Testis (tissue), 2 donors: ENCODE measurements around the gene TMEM100.

Source experiments
- POLR2A ChIP-seq: fragments of 450-650 bp; IDR thresholded peaks from one replicate; pipeline ENCODE4 v1.6.1; 2017; ENCODE audit warnings: antibody characterized with exemption, mild to moderate bottlenecking, moderate library complexity
- TF ChIP-seq, protein P1 (sequence below), 3 experiments: fragments of 450-650 bp in 2 of 3; fragments of 200-600 bp in 1 of 3; sonication (generic) in 1 of 3; IDR thresholded peaks; one replicate each; pipeline ENCODE4 v1.5.1; 2016 to 2019; ENCODE audit warnings: antibody characterized with exemption in 3 of 3, mild to moderate bottlenecking in 2 of 3, moderate library complexity in 1 of 3

DNA sequence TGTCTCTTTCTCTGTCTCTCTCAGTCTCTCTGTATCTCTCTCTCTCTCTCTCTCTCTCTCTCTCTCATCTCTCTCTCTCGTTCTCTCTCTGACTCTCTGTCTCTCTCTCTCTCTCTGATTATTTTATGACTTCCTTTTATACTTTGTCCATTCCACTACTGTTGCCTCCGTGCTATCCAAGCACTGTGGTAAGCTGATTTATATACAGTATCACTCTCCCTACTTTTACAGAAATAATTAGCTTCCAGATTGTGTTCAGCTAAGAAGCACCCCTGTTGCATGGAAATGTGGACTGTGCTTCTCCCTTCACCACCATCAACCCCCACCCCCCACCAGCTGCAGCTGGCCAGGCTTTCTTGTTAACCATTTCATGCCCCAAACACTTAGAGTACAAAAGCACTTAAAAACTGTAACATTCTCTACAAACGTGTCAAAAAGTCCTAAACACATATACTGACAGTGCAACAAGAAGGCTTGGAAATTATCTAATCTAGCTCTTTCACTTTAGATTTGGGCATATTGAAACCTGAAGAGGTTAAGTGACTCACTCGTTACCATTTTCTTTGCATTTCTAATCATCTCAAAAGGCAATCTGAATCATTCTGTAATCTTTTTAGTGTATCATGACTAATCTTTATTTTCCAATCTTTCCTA lies 11.6 kb upstream of the TMEM100 start:
- TF ChIP-seq, protein P1, sequence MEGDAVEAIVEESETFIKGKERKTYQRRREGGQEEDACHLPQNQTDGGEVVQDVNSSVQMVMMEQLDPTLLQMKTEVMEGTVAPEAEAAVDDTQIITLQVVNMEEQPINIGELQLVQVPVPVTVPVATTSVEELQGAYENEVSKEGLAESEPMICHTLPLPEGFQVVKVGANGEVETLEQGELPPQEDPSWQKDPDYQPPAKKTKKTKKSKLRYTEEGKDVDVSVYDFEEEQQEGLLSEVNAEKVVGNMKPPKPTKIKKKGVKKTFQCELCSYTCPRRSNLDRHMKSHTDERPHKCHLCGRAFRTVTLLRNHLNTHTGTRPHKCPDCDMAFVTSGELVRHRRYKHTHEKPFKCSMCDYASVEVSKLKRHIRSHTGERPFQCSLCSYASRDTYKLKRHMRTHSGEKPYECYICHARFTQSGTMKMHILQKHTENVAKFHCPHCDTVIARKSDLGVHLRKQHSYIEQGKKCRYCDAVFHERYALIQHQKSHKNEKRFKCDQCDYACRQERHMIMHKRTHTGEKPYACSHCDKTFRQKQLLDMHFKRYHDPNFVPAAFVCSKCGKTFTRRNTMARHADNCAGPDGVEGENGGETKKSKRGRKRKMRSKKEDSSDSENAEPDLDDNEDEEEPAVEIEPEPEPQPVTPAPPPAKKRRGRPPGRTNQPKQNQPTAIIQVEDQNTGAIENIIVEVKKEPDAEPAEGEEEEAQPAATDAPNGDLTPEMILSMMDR (IDR thresholded peaks at IDR 0.05) = no peak
- TF ChIP-seq POLR2A = no peak
